ENCODE results near the gene NRG2. TPM values are rescaled to one million over a fixed set of nuclear protein-coding genes. Genes with fewer than 3 reads are reported as not detected.
A peak's percentile ranks its signal among the peaks of the same experiment; 100 is the strongest.

Gene NRG2
- total and polyA plus RNA-seq, 11 donors, result 0.72 to 4.8 (median 3.4) TPM

GRCh38 chr5:139975306-139975705, 67.8 kb downstream of the NRG2 start:
- Histone ChIP-seq H3K4me3 (no peak overlapping the region), H3K9me3 (no peaks in the 10 kb centered on the region), H3K27me3 (no peaks in the 10 kb centered on the region), H3K4me1 (peaks cover 0 to 26% (median under 1%) of the 10 kb centered on the region in 12 donors), H3K27ac (no peak overlapping the region), H3K36me3 (no peaks in the 10 kb centered on the region)
- WGBS, 4 donors, result 80 to 92% (median 90%) methylated on average over 3 of the region's 3 CpGs
- intact Hi-C loops (cut with DNase I), result loop anchor here in 1 of 10 donors (5.0 to 10.0 kb wide), 2 partner anchors 169 to 353 kb away; no protein-coding TSS in a partner anchor
- no peak for TF ChIP-seq CTCF (IDR thresholded peaks at IDR 0.05)
- no peak for TF ChIP-seq POLR2A (IDR thresholded peaks at IDR 0.05)
- ATAC-seq (peak; percentile 33 to 76 (median 52)), DNase-seq (peak in 1 of 5 donors; percentile 14)

- no peaks in the 10 kb centered on the region for H3K36me3 ChIP-seq
- peaks cover 0 to 30% (median 7%) of the 10 kb centered on the region in 12 donors for H3K4me1 ChIP-seq
- no peak overlapping the region for H3K27ac ChIP-seq
- no peaks in the 10 kb centered on the region for H3K27me3 ChIP-seq
- intact Hi-C loops (cut with DNase I), result loop anchor here in 3 of 10 donors (5.0 to 10.0 kb wide), 3 partner anchors 68 to 352 kb away; partner anchors contain the start of gene NRG2 (in 2 of the 3)
- no peak for TF ChIP-seq POLR2A (IDR thresholded peaks at IDR 0.05)
- no peak for TF ChIP-seq CTCF (IDR thresholded peaks at IDR 0.05)
- H3K4me3 ChIP-seq, result no peak overlapping the region
- ATAC-seq (peak in 2 of 4 donors; percentile 12 to 29), DNase-seq (peak in 1 of 5 donors; percentile 6)
- H3K9me3 ChIP-seq, result no peaks in the 10 kb centered on the region
- 69 to 75% (median 71%) methylated on average over 6 of the region's 6 CpGs for WGBS, 4 donors
Measured at GRCh38 chr5:139974661-139975060, 68.4 kb downstream of the NRG2 start.

GRCh38 chr5:139971202-139971725, 71.8 kb downstream of the NRG2 start:
- WGBS, 4 donors, result 65 to 81% (median 65%) methylated on average over 4 of the region's 4 CpGs
- Histone ChIP-seq H3K9me3 (no peaks in the 10 kb centered on the region), H3K27me3 (peaks cover 0 to 5% (median 0%) of the 10 kb centered on the region in 9 donors), H3K4me1 (peaks cover 11 to 37% (median 18%) of the 10 kb centered on the region in 12 donors), H3K4me3 (no peak overlapping the region), H3K27ac (no peak overlapping the region), H3K36me3 (no peaks in the 10 kb centered on the region)
- intact Hi-C loops (cut with DNase I), result loop anchor here in 3 of 10 donors (5.0 to 10.0 kb wide), 2 partner anchors 71 to 174 kb away; partner anchors contain the start of gene NRG2 (in 2 of the 3)
- ATAC-seq, result no peak
- DNase-seq, result peak in 1 of 5 donors; percentile 5
- TF ChIP-seq POLR2A (IDR thresholded peaks at IDR 0.05), result no peak

- Histone ChIP-seq H3K4me3 (no peak overlapping the region), H3K4me1 (peaks cover 11 to 36% (median 19%) of the 10 kb centered on the region in 12 donors), H3K9me3 (no peaks in the 10 kb centered on the region), H3K27ac (peak overlapping the region in 2 of 12 donors; percentile 20 to 37), H3K36me3 (no peaks in the 10 kb centered on the region), H3K27me3 (peaks cover 0 to 5% (median 0%) of the 10 kb centered on the region in 9 donors)
- DNase-seq (peak in 1 of 5 donors; percentile 2), ATAC-seq (no peak)
- intact Hi-C loops (cut with DNase I), result loop anchor here (1.0 to 10.0 kb wide), 11 partner anchors 73 to 188 kb away; partner anchors contain the start of gene NRG2 (in 1 of the 10)
- WGBS, 4 donors, result 71 to 94% (median 79%) methylated on average over 2 of the region's 2 CpGs
- TF ChIP-seq POLR2A (IDR thresholded peaks at IDR 0.05), result no peak
- TF ChIP-seq CTCF (IDR thresholded peaks at IDR 0.05), result no peak
Measured at GRCh38 chr5:139969318-139969717, 73.8 kb downstream of the NRG2 start.
